NT2/D1 (cell line): ENCODE results near the gene AP1M2.

Experiments
- SUZ12 ChIP-seq: IDR thresholded peaks from 2 replicates; pipeline ENCODE4 v1.6.1; 2011; ENCODE audit not compliant: insufficient read length, insufficient read depth; ENCODE audit errors: extremely low read depth
- YY1 ChIP-seq: IDR thresholded peaks from 2 replicates; pipeline ENCODE4 v1.6.1; 2011; ENCODE audit not compliant: insufficient read length, insufficient read depth
- ZNF274 ChIP-seq: IDR thresholded peaks from 2 replicates; pipeline ENCODE4 v1.6.1; 2011; ENCODE audit warnings: mild to moderate bottlenecking, low read depth, low read length

- TF ChIP-seq YY1 (no peak), SUZ12 (no peak), ZNF274 (no peak)
Observed at GRCh38 chr19:10552510-10553053, 34.5 kb downstream of the AP1M2 start.
